ENCODE results near the gene HELZ. TPM values are rescaled to one million over a fixed set of nuclear protein-coding genes. Genes with fewer than 3 reads are reported as not detected.

The HELZ gene
- total and polyA plus RNA-seq, 2 experiments from 2014 or later = 27.6 to 31.7 TPM

GRCh38 chr17:67032985-67033384 is 212.0 kb downstream of the HELZ start:
- no peak for DNase-seq (ENCODE audit: low read depth in 1 of 2, low spot score in 1 of 2)
- Histone ChIP-seq H3K4me1 (ENCODE audit: low read depth) (no peaks in the 10 kb centered on the region), H3K27me3 (no peaks in the 10 kb centered on the region), H3K4me3 (no peak overlapping the region), H3K36me3 (no peaks in the 10 kb centered on the region), H3K27ac (no peak overlapping the region), H3K9me3 (ENCODE audit: low read depth) (no peaks in the 10 kb centered on the region)
- no peak for TF ChIP-seq CTCF (IDR thresholded peaks at IDR 0.05; ENCODE audit: low read depth, low read length)

- Histone ChIP-seq H3K27me3 (no peaks in the 10 kb centered on the region), H3K36me3 (no peaks in the 10 kb centered on the region), H3K4me3 (no peak overlapping the region), H3K27ac (no peak overlapping the region), H3K9me3 (ENCODE audit: low read depth) (no peaks in the 10 kb centered on the region), H3K4me1 (ENCODE audit: low read depth) (no peaks in the 10 kb centered on the region)
- no peak for DNase-seq (ENCODE audit: low read depth in 1 of 2, low spot score in 1 of 2)
- no peak for TF ChIP-seq CTCF (IDR thresholded peaks at IDR 0.05; ENCODE audit: low read depth, low read length)
Observed at GRCh38 chr17:67032382-67032781, 212.6 kb downstream of the HELZ start.

- Histone ChIP-seq H3K27ac (no peak overlapping the region), H3K27me3 (no peaks in the 10 kb centered on the region), H3K36me3 (no peaks in the 10 kb centered on the region), H3K4me3 (no peak overlapping the region), H3K9me3 (ENCODE audit: low read depth) (no peaks in the 10 kb centered on the region), H3K4me1 (ENCODE audit: low read depth) (no peaks in the 10 kb centered on the region)
- no peak for DNase-seq (ENCODE audit: low read depth in 1 of 2, low spot score in 1 of 2)
- no peak for TF ChIP-seq CTCF (IDR thresholded peaks at IDR 0.05; ENCODE audit: low read depth, low read length)
Observed at GRCh38 chr17:67030641-67031040, 214.4 kb downstream of the HELZ start.

GRCh38 chr17:67027031-67027628 is 217.9 kb downstream of the HELZ start:
- H3K4me1 ChIP-seq (ENCODE audit: low read depth) = no peaks in the 10 kb centered on the region
- no peak for DNase-seq (ENCODE audit: low read depth in 1 of 2, low spot score in 1 of 2)
- no peak overlapping the region for H3K4me3 ChIP-seq
- H3K9me3 ChIP-seq (ENCODE audit: low read depth) = no peaks in the 10 kb centered on the region
- H3K27ac ChIP-seq = no peak overlapping the region
- no peaks in the 10 kb centered on the region for H3K36me3 ChIP-seq
- TF ChIP-seq CTCF (IDR thresholded peaks at IDR 0.05; ENCODE audit: low read depth, low read length) = no peak
- H3K27me3 ChIP-seq = no peaks in the 10 kb centered on the region

GRCh38 chr17:67026341-67026740 is 218.7 kb downstream of the HELZ start:
- no peaks in the 10 kb centered on the region for H3K36me3 ChIP-seq
- no peak for TF ChIP-seq CTCF (IDR thresholded peaks at IDR 0.05; ENCODE audit: low read depth, low read length)
- no peaks in the 10 kb centered on the region for H3K4me1 ChIP-seq (ENCODE audit: low read depth)
- no peaks in the 10 kb centered on the region for H3K27me3 ChIP-seq
- no peaks in the 10 kb centered on the region for H3K9me3 ChIP-seq (ENCODE audit: low read depth)
- H3K4me3 ChIP-seq = no peak overlapping the region
- H3K27ac ChIP-seq = no peak overlapping the region
- peak in 1 of 2 donors; percentile 2 for DNase-seq (ENCODE audit: low read depth in 1 of 2, low spot score in 1 of 2)
